Esophagus mucosa (tissue), 1 donor: ENCODE measurements around the gene PGBD1. TPM values are rescaled to one million over a fixed set of nuclear protein-coding genes. Genes with fewer than 3 reads are reported as not detected.
"Not testable (repeated sequence)": the region's sequence is repeated elsewhere in the genome, so short reads cannot be mapped to it uniquely, and the experiment has no call there.

ENCODE experiments used
- ATAC-seq: fragments of 200-7000 bp; cut with Tn5 transposase; one replicate; pipeline ENCODE4 v1.9.1; 2020
- total RNA-seq: library from RNA; stranded (reverse); gene quantifications from one replicate; pipeline ENCODE4 v1.2.4, GENCODE V29; 2023
- donor health status: DM: yes; HTN: yes; CAD: no.

PGBD1 gene
- total RNA-seq, 1 donor from 2014 or later = 0.76 TPM

DNA sequence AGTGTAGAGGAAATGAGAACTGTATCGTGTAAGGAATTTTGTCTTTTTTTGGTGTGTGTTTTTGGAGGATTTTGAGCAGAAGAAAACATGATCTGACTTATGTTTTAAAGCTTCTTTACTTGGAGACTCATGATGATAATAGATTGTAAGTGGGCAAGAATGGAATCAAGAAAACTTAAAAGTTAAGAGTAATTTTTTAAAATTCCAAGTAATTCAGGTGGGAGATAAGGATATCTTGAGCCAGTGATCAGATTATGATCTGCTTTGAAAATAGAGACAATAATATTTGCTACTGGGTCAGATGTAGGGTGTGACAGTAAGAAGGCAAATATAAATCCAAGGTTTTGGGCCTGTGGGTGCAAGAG is 13.7 kb upstream of the PGBD1 start:
- ATAC-seq = no peak

DNA sequence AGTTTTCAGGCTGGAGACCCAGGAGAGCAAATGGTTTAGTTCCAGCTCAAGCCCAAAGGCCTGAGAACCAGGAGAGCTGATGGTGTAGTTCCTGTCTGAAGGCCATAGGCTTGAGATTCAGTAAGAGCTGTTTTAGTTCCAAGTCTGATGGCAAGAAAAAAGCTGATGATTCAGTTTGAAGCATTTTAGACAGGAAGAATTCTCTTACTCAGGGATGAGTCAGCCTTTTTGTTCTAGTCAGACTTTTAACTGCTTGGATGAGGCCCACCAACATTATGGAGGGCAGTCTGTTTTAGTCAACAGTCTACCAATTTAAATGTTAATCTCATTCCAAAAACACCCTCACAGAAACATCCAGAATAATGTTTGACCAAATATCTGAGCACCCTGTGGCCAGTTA is 11.9 kb upstream of the PGBD1 start:
- peak; percentile 43 for ATAC-seq

DNA sequence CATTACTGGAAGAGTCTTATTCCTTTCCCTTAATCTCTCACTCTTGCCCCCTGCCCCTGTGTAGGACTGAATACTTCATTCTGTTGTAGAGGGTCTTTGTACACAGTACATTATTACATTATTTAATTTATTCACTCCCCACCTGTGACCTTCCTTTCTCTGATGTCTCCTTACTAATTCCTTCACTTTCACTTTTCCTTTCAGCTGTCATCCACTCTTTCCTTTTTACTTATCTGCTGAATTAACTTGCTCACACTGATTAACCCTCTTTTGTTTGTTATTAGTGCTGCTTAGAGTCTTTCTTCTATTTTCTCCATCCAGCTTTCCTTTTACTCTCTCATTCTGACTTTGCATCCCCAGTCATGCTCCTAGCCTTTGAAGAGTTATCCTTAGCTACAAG is 6.5 kb upstream of the PGBD1 start:
- no peak for ATAC-seq

DNA sequence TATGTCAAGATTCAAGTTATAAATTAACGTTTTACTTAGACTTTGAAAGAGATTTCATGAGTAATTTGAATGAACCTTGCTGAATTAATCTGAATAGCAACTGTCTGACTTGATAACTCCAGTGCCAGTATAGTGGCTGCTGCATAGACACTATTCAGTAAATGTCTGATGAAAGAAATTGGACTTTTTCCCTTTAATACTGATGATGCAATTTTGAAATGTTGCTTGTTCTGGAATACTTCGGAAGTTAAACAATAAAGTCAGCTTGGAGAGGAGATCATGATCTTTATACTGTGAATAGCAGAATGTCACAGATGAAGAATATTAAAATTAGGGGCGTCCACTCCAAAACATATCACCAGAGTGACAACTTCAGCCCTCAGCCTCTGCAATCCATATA is 3.6 kb upstream of the PGBD1 start:
- no peak for ATAC-seq

DNA sequence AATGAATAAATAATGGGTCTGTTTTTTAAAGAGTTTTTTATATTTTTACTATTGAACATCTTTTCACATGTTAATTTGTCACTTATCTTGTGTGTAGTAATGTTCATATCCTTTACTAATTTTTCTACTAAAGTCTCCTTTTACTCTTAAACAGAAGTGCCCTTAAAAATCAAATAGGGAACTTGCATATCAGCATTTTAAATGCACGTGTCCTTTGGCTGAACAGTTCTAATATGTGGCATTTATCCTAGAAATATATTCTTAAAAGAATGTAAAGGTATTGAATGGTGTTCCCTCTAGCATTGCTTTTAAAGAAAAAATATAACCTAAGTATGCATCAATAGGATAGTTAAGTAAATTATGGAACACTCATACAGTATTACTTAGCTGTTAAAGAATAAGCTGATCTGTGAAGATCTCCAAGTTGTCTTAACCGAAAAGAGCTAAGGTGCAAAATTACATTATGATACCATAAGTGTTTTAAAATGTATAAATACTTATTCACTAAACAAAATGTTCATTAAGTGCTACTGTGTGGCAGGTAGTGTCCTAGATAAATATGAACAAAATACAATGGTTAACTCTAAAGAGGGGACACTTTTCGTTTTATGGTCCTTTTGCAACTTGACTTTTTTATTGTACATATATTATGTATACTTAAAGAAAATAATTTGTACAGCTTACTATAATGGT is 631 bp upstream of the PGBD1 start:
- ATAC-seq = no peak

DNA sequence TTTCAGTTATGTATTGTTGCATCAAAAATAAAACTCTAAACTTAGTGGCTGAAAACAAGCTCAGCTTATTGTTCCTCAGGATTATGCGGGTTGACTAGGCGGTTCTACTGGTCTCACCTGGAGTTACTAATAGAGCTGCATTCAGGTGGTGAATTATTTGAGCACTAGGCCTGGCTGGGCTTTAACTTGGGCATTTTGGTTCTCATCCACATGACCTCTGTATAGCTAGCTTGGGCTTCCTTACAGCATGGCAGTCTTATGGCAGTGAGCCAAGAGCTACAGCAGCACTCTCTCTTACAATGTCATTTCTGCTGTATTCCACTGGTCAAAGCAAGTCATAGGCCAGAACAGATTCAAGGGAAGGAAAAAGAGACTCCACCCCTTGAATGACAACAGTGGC is 1.6 kb downstream of the PGBD1 start:
- peak; percentile 71 for ATAC-seq

DNA sequence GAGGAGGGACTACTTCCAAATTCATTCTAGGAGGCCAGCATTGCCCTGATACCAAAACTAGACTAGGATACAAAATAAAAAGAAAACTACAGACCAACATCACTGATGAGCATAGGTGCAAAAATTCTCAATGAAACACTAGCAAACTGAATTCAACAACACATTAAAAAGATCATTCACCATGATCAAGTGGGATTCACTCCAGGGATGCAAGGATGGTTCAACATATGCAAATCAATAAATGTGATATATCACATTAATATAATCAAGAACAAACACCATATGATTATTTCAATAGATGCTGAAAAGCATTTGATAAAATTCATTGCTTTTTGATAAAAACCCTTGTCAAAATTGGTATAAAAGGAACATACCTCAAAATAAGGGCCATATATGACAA is 10.2 kb downstream of the PGBD1 start:
- no peak for ATAC-seq

DNA sequence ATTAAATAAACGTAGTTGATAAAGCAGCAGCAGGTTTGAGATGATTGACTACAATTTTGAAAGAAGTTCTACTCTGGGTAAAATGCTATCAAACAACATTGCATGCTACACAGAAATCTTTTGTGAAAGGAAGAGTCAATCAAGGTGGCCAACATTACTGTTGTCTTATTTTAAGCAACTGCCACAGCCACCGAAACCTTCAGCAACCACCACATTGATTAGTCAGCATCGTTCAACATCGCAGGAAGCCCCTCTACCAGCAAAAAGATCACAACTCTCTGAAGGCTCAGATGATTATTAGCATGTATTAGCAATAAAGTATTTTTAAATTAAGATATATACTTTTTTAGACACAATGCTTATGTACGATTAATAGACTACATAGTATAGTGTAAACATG is 14.0 kb downstream of the PGBD1 start:
- no peak for ATAC-seq

DNA sequence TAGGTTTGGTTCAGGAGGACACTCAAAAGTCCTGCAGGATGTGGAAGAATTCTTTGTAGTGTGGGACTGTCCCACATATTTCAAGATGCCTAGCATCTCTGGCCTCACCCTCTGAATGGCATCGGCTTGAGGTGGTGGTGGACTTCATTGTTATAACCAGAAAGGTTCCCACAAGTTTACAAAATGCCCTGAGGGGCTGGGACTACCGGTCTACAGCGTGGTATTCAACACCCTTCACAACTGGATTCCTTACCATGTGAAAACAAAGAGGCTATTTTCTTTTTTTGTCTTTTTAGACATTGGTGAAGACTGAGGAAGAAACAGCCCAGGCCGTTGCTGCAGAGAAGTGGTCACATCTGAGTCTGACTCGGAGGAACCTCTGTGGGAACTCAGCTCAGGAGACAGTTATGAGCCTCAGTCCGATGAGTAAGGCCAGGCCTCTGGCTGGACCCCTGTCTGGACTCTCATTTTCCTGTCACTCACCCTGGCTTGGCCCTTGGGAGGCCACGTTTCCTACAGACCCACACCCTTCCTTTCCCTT is 15.2 kb downstream of the PGBD1 start:
- no peak for ATAC-seq

DNA sequence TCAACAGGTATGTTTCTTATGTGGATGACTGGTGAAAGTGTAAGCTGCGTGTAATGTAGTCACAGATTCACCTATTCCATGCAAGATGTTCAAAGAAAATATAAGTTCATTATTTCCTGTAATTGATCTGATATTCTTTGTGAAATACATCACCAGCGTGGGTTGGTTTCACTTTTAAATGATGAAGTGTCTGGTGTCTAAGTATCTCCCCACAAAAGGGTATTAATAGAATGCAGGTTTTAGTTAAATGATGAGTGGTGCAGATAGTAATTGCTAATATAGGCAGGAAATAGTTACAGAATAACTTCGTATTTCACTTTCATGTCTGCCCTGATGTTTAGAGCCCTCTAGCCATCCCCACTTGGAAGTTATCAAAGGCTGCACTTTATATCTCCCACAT is 22.2 kb downstream of the PGBD1 start:
- no peak for ATAC-seq

DNA sequence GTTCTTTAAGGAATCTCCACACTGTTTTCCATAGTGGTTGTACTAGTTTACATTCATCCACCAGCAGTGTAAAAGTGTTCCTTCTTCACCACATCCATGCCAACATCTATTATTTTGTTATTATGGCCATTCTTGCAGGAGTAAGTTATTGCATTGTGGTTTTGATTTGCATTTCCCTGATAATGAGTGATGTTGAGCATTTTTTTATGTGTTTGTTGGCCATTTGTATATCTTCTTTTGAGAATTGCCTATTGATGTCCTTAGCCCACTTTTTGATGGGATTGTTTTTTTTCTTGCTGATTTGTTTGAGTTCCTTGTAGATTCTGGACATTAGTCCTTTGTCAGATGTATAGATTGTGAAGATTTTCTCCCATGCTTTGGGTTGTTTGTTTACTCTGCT is 25.0 kb downstream of the PGBD1 start:
- not testable (repeated sequence) for ATAC-seq

DNA sequence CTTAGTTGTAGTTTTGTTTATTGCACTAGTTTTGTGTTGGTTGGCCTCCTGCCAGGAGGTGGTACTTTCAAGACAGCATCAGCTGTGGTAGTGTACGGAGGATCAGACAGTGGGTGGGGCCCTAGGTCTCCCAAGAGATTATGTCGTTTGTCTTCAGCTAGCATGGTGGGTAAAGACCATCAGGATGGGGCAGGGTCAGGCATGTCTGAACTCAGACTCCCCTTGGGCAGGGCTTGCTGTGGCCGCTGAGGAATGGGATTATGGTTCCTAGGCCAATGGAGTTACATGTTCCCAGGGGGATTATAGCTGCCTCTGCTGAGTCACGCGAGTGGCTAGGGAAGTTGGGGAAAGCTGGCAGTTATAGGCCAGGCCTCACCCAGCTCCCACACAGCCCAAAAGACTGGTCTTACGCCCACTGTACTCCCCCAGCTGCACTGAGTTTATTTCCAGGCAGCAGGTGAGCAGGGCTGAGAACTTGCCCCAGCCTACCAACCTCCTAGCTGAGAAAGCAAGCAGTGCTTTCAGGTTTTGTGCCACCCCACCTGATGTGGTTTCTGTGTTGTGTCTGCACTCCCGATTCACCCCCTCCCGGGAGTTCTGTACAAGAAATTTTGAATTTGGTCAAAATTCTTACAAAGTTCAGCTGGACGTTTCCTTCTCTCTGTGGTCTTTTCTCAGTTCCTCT is 29.9 kb downstream of the PGBD1 start:
- ATAC-seq = peak; percentile 48

DNA sequence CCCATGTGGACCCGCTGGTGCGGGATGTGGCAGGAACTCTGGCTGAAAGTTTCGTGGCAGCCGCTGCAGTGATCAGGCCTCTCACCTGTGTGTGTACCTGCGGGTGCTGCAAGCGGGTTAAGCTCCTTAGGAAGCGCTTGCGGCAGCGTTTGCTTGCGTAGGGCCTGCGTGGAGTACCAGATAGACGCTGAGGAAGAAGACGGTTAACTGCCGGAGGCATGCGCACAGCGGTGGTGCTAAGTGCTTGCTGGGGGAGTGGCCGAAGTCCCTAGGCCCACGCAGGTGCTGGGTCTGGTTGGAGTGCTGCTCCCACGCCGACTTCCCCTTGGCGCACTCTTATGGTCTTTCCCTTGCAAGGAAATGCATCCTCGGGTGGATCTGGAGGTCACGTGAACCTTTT is 31.6 kb downstream of the PGBD1 start:
- ATAC-seq = no peak

DNA sequence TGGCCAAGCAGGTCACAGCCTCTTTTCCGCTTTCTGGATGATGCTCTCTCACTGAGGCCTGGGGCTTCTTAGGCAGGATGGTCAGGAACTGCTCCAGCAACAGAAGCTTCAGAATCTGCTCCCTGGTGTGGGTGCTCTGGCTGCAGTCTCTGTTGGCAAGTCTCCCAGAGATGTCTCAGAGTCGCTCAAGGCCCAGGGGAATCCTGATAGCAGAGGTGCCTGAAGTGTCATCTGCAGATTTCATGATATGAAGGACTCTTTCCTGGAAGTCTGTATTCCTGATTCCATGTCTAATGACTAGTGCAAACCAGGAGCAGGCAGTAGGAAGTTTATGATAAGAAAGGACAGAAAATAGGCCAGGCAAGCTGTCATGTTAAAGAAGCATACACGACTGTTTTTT is 34.3 kb downstream of the PGBD1 start:
- no peak for ATAC-seq

DNA sequence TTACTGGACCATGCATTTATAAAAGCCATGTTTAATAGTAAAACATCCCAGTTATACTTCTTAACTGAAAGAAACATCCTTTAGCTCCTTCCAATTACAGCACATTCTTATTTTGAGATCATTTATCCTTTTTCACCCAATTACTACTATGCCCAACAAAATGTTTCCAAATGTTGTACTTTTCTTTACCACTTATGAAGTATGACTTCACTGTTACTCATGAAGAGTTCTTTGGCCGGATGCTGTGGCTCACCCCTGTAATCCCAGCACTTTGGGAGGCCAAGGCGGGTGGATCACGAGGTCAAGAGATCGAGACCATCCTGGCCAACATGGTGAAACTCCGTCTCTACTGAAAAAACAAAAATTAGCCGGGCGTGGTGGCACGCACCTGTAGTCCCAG is 36.5 kb downstream of the PGBD1 start:
- not testable (repeated sequence) for ATAC-seq

DNA sequence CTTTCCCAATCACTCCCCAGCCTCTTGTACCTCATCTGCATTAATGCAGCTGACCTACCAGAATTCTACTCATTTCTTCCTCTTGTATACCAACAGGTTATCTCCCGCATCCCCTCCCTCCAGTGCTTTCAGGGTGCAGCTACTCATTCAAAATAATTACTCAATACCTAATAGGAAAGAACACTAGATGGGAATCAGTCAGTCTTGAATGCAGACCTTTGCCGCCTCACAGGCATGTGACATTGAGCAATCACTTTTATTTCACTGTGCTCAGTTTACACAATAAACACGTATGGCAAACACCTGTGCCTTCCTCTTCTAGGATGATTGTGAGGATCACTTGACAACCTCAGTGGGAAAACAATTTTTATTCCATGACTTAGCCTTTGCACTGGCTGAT is 41.3 kb downstream of the PGBD1 start:
- ATAC-seq = no peak

DNA sequence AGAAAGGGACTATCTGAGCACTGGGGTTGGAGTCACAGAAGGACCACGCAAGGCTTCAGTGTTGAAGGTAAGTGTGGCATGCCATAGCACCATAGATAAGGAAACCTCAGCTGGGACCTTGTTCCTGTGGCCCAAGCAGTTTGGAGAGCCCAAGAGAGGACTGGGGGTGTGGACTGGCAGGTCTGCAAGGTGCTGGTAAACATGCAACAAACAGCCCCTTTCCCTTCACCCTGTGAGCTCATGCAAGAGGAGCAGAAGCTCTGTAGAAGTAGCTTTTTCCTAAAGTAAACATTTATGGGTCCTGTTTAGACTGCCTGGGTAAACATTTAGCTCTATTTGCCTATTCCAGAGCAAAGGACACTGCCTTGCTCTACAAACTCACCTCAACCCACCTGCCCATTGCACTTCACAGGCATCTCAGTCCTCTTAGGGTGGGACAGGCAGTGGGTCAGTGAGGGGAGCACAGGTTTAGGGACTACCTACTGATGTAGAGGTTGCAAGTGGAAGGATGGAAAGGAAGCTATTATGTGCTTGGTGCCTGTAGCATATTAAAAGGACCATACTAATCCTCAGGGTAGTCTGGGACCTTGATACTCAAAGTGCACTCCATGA is 42.5 kb downstream of the PGBD1 start:
- ATAC-seq = no peak

DNA sequence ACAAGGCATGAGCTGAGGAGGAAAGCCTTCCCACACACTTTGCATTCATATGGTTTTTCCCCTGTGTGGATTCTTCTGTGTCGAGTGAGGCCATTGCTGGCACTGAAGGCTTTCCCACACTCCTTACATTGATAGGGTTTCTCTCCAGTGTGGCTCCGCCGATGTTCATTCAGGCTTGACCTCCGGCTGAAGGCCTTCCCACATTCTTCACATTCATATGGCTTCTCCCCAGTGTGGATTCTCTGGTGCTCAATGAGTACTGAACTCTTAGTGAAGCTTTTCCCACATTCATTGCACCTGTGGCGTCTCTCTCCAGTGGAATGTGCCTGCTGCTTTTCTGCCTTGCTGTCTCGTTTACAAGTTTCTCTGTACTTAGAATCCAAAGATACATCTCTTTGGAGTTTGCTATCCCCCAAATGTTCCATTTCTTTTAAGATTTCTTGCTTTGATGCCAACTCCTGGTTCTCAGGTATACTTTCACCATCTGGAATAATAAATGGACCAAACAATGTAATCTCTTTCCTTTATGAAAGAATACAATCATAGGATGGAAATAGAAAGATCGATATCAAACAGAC is 45.1 kb downstream of the PGBD1 start:
- no peak for ATAC-seq

DNA sequence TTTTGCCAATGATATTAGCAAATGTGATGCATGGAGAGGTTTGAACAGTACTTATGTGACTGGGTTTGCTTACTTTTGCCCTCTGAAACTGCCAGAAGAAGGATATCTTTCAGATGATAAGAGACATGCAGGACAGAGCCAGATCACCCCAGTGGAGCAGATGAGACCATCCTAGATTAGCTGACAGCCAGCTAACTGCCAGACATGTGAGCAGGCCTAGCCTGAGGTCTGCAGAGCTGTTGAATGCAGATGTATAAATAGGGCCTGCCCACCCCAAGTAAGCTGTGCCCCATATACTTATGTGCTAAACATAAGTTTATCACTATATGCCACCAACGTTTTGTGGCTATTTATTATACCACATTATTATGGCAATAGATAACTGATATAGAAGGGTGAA is 48.7 kb downstream of the PGBD1 start:
- ATAC-seq = no peak

DNA sequence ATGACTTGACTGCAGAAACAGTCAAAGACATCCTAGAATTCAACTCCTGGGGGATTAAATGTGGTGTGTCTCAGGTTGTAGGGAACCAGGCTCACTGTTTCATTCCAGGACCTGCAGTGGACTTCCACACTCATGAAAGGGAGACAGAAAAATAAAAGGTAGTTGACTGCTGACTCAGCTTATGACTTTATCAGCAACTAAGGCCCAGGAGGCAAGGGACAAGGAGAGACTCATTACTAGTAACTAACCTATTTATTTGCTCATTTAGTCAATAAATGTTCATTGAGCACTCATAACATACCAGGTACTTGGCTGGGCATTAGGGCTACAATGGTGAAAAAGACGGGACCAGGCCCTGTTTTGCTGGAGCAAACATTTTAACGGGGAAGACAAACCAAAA is 51.7 kb downstream of the PGBD1 start:
- no peak for ATAC-seq

DNA sequence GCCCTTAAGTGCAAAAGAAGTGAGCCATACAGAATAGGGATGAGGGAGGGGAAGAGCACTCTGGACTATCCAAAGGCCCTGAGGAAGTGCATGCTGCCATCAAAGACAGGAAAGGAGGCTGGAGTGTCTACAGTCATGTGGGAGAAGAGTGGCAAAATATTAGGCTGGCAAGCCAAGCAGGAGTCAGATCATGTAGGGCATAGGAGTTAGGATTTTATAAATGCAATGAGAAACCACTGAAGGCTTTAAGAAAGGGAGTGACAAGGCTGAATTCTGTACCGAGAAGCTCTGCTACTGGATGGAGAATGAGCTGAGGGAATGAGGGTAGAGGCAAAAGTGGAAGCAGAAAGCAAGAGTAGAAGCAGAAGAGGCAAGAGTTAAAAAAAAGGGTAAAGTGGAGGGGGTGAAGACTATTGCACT is 52.2 kb downstream of the PGBD1 start:
- no peak for ATAC-seq

DNA sequence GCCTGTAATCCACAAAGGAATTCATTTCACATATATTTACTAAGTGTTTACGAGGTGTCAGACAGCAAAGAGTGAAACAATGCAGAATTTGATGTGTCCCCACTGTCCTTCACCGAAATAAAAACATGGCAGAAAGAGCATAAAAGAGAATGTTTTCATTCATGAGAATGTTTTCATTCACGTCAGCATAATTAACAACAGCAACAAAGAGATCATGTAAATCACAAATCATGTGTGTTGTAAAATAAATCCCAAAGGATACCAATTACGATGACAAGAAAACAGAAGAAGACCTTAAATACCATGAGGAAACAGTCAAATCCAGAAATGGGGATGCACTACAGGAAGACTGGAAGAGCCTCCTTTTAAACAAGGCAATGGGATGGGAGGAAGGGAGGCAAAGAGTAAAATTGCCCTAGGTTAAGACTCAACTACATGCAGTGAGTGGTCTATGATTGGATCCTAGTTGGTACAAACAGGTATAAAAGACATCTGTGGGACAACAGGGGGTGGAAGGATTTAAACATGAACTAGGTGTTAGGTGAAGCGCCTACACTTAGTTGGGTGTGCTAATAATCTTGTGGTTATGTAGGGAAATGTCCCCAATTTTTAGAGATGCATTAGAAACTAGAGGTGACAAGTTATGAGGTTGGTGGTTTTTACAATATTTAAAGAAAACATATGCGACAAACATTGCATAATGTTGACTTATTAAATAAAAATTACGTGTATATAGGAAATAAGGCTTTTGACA is 53.1 kb downstream of the PGBD1 start:
- ATAC-seq = no peak

DNA sequence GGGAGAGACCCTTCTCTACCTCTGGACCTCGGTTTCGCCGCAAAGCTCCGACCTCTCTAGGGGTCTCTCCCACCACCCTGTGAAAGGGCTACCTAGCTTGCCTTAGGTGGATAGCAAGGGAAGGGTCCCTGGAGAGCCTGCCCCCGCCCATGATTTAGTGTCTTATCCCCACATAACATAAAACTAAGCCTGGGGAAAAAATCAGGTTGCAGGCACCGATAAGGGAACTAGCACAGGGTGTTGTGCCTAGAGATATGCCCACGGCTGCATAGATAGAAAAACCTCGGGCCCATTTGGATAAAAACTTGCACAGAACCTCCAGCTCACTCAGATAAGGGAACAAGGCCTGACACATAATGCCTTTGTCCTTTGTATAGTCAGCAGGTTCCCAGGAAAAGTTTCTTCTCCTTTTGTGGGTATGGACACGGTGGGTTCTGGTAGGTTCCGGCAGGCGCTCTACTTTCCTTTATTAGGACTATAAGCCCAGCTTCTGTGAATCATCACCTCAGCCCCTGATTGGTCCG is 53.7 kb downstream of the PGBD1 start:
- no peak for ATAC-seq
